Upper lobe of right lung (tissue), 1 donor: Measurements from ENCODE around the gene SLC10A6. TPM values are rescaled to one million over a fixed set of nuclear protein-coding genes. Genes with fewer than 3 reads are reported as not detected.

ENCODE experiments used
- ATAC-seq: fragments of 200-7000 bp; cut with Tn5 transposase; one replicate; pipeline ENCODE4 v1.9.1; 2020; ENCODE audit warnings: mild to moderate bottlenecking, moderate library complexity
- DNase-seq: peaks from one replicate; pipeline ENCODE4 v3.0.0-alpha.2; 2020
- H3K27ac ChIP-seq: fragments of 200-600 bp; one replicate; pipeline ENCODE4 v1.8.0; 2022
- H3K27me3 ChIP-seq: fragments of 200-600 bp; one replicate; pipeline ENCODE4 v1.8.0; 2022; ENCODE audit warnings: mild to moderate bottlenecking
- H3K36me3 ChIP-seq: fragments of 200-600 bp; one replicate; pipeline ENCODE4 v1.8.0; 2022
- H3K4me1 ChIP-seq: fragments of 200-600 bp; one replicate; pipeline ENCODE4 v1.8.0; 2022
- H3K4me3 ChIP-seq: fragments of 200-600 bp; one replicate; pipeline ENCODE4 v1.8.0; 2022; ENCODE audit warnings: mild to moderate bottlenecking
- H3K9me3 ChIP-seq: fragments of 200-600 bp; one replicate; pipeline ENCODE4 v1.8.0; 2022
- CTCF ChIP-seq: fragments of 200-600 bp; IDR thresholded peaks from one replicate; pipeline ENCODE4 v1.8.0; 2022; ENCODE audit warnings: antibody characterized with exemption
- intact Hi-C: fragments of 100-400 bp; cut with DNase I; formaldehyde crosslinking; loops from one replicate; pipeline ENCODE4 v1.11.0; 2022
- total RNA-seq: library from RNA; stranded (reverse); fragmentation: NEBNext Ultra II Directional; extraction: Animal tissue kit (Norgen Biotek cat#: 25700); gene quantifications from one replicate; pipeline ENCODE4 v1.2.1, GENCODE V29; 2021
- donor health status: DM: no; HTN: yes; CAD: no; lungs with severe emphysema.

The SLC10A6 gene
- total RNA-seq, 1 donor from 2014 or later, result 0.87 TPM

GRCh38 chr4:86893136-86893535 is 44.0 kb upstream of the SLC10A6 start:
- Histone ChIP-seq H3K27me3 (no peaks in the 10 kb centered on the region), H3K9me3 (no peaks in the 10 kb centered on the region), H3K4me3 (peak overlapping the region; percentile 86), H3K36me3 (no peaks in the 10 kb centered on the region), H3K27ac (peak overlapping the region; percentile 89), H3K4me1 (peaks cover 5% of the 10 kb centered on the region)
- DNase-seq (no peak), ATAC-seq (no peak)
- no peak for TF ChIP-seq CTCF
- intact Hi-C loops, result loop anchor here (5.0 kb wide), 1 partner anchor 396 kb away; no protein-coding TSS in a partner anchor

- H3K9me3 ChIP-seq, result no peaks in the 10 kb centered on the region
- H3K4me3 ChIP-seq, result peak overlapping the region; percentile 86
- intact Hi-C loops, result loop anchor here (5.0 kb wide), 1 partner anchor 395 kb away; no protein-coding TSS in a partner anchor
- no peaks in the 10 kb centered on the region for H3K27me3 ChIP-seq
- no peaks in the 10 kb centered on the region for H3K36me3 ChIP-seq
- DNase-seq (no peak), ATAC-seq (peak; percentile 7)
- H3K4me1 ChIP-seq, result peaks cover 5% of the 10 kb centered on the region
- no peak for TF ChIP-seq CTCF
- H3K27ac ChIP-seq, result peak overlapping the region; percentile 89
Measured at GRCh38 chr4:86892636-86892960, 43.4 kb upstream of the SLC10A6 start.

GRCh38 chr4:86891762-86892635 is 42.8 kb upstream of the SLC10A6 start, which contains the start of gene C4orf36:
C4orf36 (minus strand) TSS chr4:86892422; CDS start chr4:86891520, 902 bp downstream.
- peak within 1 kb of the TSS; percentile 89 for H3K27ac ChIP-seq
- intact Hi-C loops, result loop anchor here (5.0 kb wide), 1 partner anchor 395 kb away; no protein-coding TSS in a partner anchor
- H3K4me3 ChIP-seq, result peak within 1 kb of the TSS; percentile 86
- H3K9me3 ChIP-seq, result no peaks in the 10 kb centered on the region
- no peak for TF ChIP-seq CTCF
- no peaks in the 10 kb centered on the region for H3K27me3 ChIP-seq
- DNase-seq, result peak; percentile 92
- no peaks in the 10 kb centered on the region for H3K36me3 ChIP-seq
- ATAC-seq, result peak; percentile 95
- H3K4me1 ChIP-seq, result peaks cover 5% of the 10 kb centered on the region

- Histone ChIP-seq H3K4me3 (no peak overlapping the region), H3K27me3 (no peaks in the 10 kb centered on the region), H3K4me1 (peaks cover 5% of the 10 kb centered on the region), H3K27ac (no peak overlapping the region), H3K9me3 (no peaks in the 10 kb centered on the region), H3K36me3 (no peaks in the 10 kb centered on the region)
- DNase-seq, result no peak
- no peak for ATAC-seq
- TF ChIP-seq CTCF, result no peak
- intact Hi-C loops, result loop anchor here (5.0 kb wide), 1 partner anchor 393 kb away; no protein-coding TSS in a partner anchor
Measured at GRCh38 chr4:86890790-86891189, 41.6 kb upstream of the SLC10A6 start.

GRCh38 chr4:86879641-86880040 is 30.5 kb upstream of the SLC10A6 start:
- DNase-seq, result no peak
- peaks cover 9% of the 10 kb centered on the region for H3K9me3 ChIP-seq
- no peaks in the 10 kb centered on the region for H3K4me1 ChIP-seq
- intact Hi-C loops, result no loop called here
- no peak overlapping the region for H3K4me3 ChIP-seq
- no peaks in the 10 kb centered on the region for H3K36me3 ChIP-seq
- no peaks in the 10 kb centered on the region for H3K27me3 ChIP-seq
- no peak for ATAC-seq
- no peak overlapping the region for H3K27ac ChIP-seq
- TF ChIP-seq CTCF, result no peak
